ENCODE measurements around the gene GRID1.

DNA sequence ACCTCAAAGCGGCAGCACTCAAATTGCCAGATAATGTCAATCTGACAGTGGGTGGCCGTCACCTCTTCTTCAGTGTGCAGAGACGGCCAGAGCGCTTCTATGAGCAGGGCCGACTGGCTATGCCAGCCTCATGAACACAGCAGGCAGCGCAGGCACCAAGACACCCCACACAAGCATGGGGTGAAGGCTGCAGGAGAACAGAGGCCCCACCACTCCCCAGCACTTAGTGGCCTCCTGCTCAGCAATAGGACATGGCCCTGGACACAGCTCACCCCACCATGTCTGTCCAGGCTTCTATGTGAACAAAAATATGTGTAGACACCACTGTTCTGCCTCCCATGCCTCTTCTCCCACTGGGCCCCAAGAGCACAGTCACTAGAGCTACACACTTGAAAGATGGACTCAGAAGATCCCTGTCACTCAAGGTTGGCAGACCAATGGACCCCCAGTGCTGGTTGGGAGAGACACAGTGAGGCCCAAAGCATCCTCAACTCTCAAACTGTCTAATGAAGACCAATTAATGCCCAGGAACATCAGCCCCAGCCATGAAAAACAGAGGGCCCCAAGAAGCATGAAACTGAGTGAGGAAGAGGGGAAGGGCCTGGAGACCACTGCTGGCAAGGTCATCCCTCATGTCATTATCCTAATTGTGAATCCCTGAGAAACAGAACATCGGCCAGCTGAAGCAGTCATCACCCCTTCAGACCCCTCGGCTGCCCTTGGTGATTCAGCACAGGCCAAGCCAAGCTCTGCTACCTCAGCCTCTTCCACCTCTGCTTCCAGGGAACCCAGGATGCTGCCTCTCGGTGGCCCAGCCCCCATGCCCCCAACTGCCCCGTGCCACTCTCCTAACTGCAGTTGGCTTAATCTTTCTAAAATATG, 77.7 kb downstream of the GRID1 start:
- TF ChIP-seq POLR2A (IDR thresholded peaks at IDR 0.05; ENCODE audit: low read length) (no peak), GATA1 (IDR thresholded peaks at IDR 0.05; ENCODE audit: low read depth, low read length) (no peak)

Measured in erythroblast (primary cell).